CD8-positive, alpha-beta memory T cell (primary cell): Measurements from ENCODE around the gene UIMC1. TPM values are rescaled to one million over a fixed set of nuclear protein-coding genes. Genes with fewer than 3 reads are reported as not detected.

Experiments
- CTCF ChIA-PET: fragments of 350-600 bp; sonication (Branson Sonifier 250); formaldehyde crosslinking; loops from one replicate; lab custom pipeline; 2021; ENCODE audit warnings: antibody characterized with exemption; lab: Charles Lee
- POLR2A ChIA-PET: fragments of 350-600 bp; sonication (Branson Sonifier 250); formaldehyde crosslinking; loops from one replicate; lab custom pipeline; 2021; ENCODE audit warnings: antibody characterized with exemption; lab: Charles Lee
- DNase-seq, 5 donors: peaks; one replicate each; pipeline versions ENCODE4 v3.0.0 to v3.0.0-alpha.2; 2020 to 2022; ENCODE audit warnings: mixed read lengths in 1 of 5
- H3K27ac ChIP-seq: one replicate; pipeline ENCODE4 v1.7.0; 2013; ENCODE audit warnings: low read depth, mild to moderate bottlenecking, low read length, moderate library complexity
- H3K27me3 ChIP-seq: 2 replicates; pipeline ENCODE4 v1.7.0; 2013; ENCODE audit warnings: low read length, mild to moderate bottlenecking; ENCODE audit not compliant: insufficient read depth, poor library complexity, severe bottlenecking
- H3K36me3 ChIP-seq: 2 replicates; pipeline ENCODE4 v1.7.0; 2013; ENCODE audit warnings: mild to moderate bottlenecking, low read length, moderate library complexity; ENCODE audit not compliant: insufficient read depth
- H3K4me1 ChIP-seq: 2 replicates; pipeline ENCODE4 v1.7.0; 2013; ENCODE audit warnings: mild to moderate bottlenecking, low read length, moderate library complexity; ENCODE audit not compliant: insufficient read depth
- H3K4me3 ChIP-seq: 2 replicates; pipeline ENCODE4 v1.7.0; 2013; ENCODE audit warnings: mild to moderate bottlenecking, low read length
- H3K9me3 ChIP-seq: 2 replicates; pipeline ENCODE4 v1.7.0; 2013; ENCODE audit warnings: mild to moderate bottlenecking, low read length
- H3K27ac Mint-ChIP-seq, 8 donors: one replicate each; pipeline ENCODE4 v1.8.0; 2020 to 2021; ENCODE audit warnings: mixed read lengths in 8 of 8, mild to moderate bottlenecking in 6 of 8, inconsistent platforms in 3 of 8, moderate library complexity in 3 of 8
- H3K27me3 Mint-ChIP-seq, 2 donors: one replicate each; pipeline ENCODE4 v1.8.0; 2020 to 2021; ENCODE audit warnings: mixed read lengths in 2 of 2, mild to moderate bottlenecking in 1 of 2, moderate library complexity in 1 of 2
- H3K36me3 Mint-ChIP-seq, 3 donors: one replicate each; pipeline ENCODE4 v1.8.0; 2020 to 2021; ENCODE audit warnings: mixed read lengths in 3 of 3, inconsistent platforms in 1 of 3, mild to moderate bottlenecking in 1 of 3
- H3K4me1 Mint-ChIP-seq, 3 donors: one replicate each; pipeline ENCODE4 v1.8.0; 2020 to 2021; ENCODE audit warnings: mixed read lengths in 3 of 3, inconsistent platforms in 1 of 3, mild to moderate bottlenecking in 1 of 3
- H3K4me3 Mint-ChIP-seq, 7 donors: one replicate each; pipeline ENCODE4 v1.8.0; 2020 to 2021; ENCODE audit warnings: mixed read lengths in 7 of 7, mild to moderate bottlenecking in 6 of 7, moderate library complexity in 4 of 7, inconsistent platforms in 2 of 7
- H3K9me3 Mint-ChIP-seq, 5 donors: one replicate each; pipeline ENCODE4 v1.8.0; 2020 to 2022; ENCODE audit warnings: mixed read lengths in 5 of 5, mild to moderate bottlenecking in 3 of 5, moderate library complexity in 2 of 5, inconsistent platforms in 1 of 5
- polyA plus RNA-seq: library from polyadenylated mRNA; unstranded; fragments of 300-500 nt; fragmentation: Illumina TruSeq; gene quantifications from one replicate; pipeline ENCODE4 v1.2.3, GENCODE V29; 2021
- total RNA-seq, 2 experiments: library from RNA; stranded (reverse); gene quantifications; one replicate each; pipeline ENCODE4 v1.2.3, GENCODE V29; 2021

The UIMC1 gene
- total and polyA plus RNA-seq, 3 experiments from 2014 or later: 24.7 to 44.9 (median 39.2) TPM

- ChIA-PET POLR2A (no interaction called here), CTCF (no interaction called here)
- Mint-ChIP-seq H3K4me3 (no peak overlapping the region), H3K4me1 (peaks cover 12 to 18% (median 12%) of the 10 kb centered on the region in 3 donors), H3K9me3 (no peaks in the 10 kb centered on the region), H3K27me3 (peaks cover 0 to 4% of the 10 kb centered on the region in 2 donors), H3K27ac (peak overlapping the region in 3 of 8 donors; percentile 21 to 47 (median 43)), H3K36me3 (peaks cover 0 to 38% (median 22%) of the 10 kb centered on the region in 3 donors)
- Histone ChIP-seq H3K9me3 (no peaks in the 10 kb centered on the region), H3K27me3 (no peaks in the 10 kb centered on the region), H3K36me3 (peaks cover 29% of the 10 kb centered on the region), H3K4me1 (no peaks in the 10 kb centered on the region), H3K27ac (no peak overlapping the region), H3K4me3 (no peak overlapping the region)
- no peak for DNase-seq
Observed at GRCh38 chr5:176901260-176902101, 105.1 kb downstream of the UIMC1 start.

GRCh38 chr5:176900780-176901204 is 105.8 kb downstream of the UIMC1 start:
- Histone ChIP-seq H3K9me3 (no peaks in the 10 kb centered on the region), H3K36me3 (peaks cover 24% of the 10 kb centered on the region), H3K4me1 (no peaks in the 10 kb centered on the region), H3K27me3 (no peaks in the 10 kb centered on the region), H3K4me3 (no peak overlapping the region), H3K27ac (no peak overlapping the region)
- no peaks in the 10 kb centered on the region for H3K9me3 Mint-ChIP-seq
- ChIA-PET POLR2A (no interaction called here), CTCF (no interaction called here)
- H3K4me3 Mint-ChIP-seq: no peak overlapping the region
- peaks cover 0 to 31% (median 17%) of the 10 kb centered on the region in 3 donors for H3K36me3 Mint-ChIP-seq
- peaks cover 0 to 7% of the 10 kb centered on the region in 2 donors for H3K27me3 Mint-ChIP-seq
- peak overlapping the region in 1 of 8 donors; percentile 32 for H3K27ac Mint-ChIP-seq
- no peak for DNase-seq
- H3K4me1 Mint-ChIP-seq: peaks cover 12 to 18% (median 12%) of the 10 kb centered on the region in 3 donors

GRCh38 chr5:176899946-176900779 is 106.4 kb downstream of the UIMC1 start:
- Mint-ChIP-seq H3K9me3 (no peaks in the 10 kb centered on the region), H3K27me3 (peaks cover 0 to 7% of the 10 kb centered on the region in 2 donors), H3K4me1 (peaks cover 12 to 18% (median 12%) of the 10 kb centered on the region in 3 donors), H3K36me3 (peaks cover 0 to 24% (median 12%) of the 10 kb centered on the region in 3 donors), H3K4me3 (no peak overlapping the region), H3K27ac (peak overlapping the region in 3 of 8 donors; percentile 19 to 41 (median 32))
- CTCF ChIA-PET: no interaction called here
- no peaks in the 10 kb centered on the region for H3K27me3 ChIP-seq
- no peaks in the 10 kb centered on the region for H3K9me3 ChIP-seq
- DNase-seq: no peak
- no peaks in the 10 kb centered on the region for H3K4me1 ChIP-seq
- POLR2A ChIA-PET: no interaction called here
- no peak overlapping the region for H3K4me3 ChIP-seq
- no peak overlapping the region for H3K27ac ChIP-seq
- peaks cover 17% of the 10 kb centered on the region for H3K36me3 ChIP-seq

DNA sequence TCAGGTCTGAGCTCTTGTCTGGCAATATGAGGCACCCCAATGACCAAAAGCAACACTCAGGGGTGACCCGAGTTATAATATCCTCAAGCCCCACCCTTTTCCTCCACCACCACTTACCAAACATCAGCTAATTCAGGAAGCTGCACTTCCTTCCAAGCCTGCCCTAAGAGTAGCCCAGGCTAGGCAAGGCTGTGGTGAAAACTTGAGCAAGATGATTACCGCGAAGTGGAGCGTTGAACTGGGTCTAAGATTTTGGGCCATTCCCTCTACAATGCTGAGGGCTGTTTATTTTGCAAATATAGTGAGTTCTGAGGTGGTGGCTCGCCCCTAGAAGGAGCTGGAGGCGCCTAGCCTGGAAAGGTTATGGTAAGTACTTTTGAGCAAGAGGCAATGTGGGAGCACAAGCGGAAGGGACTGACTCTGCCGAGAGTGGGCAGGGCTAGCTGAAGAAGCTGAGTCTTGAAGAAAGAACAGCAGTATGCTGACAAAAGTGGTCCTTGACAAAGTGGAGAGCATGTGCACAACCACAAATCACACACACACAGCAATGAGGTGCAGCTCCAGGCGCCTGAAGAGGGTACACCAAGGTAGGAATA is 107.2 kb downstream of the UIMC1 start, which contains the start of gene HK3:
HK3 (minus strand) TSS at position 51 of the 596 bp plus-strand sequence. CDS start 3,187 bp downstream, outside the sequence.
- Mint-ChIP-seq H3K4me3 (peak within 1 kb of the TSS in 1 of 7 donors; percentile 1), H3K27me3 (peaks cover under 1 to 7% of the 10 kb centered on the region in 2 donors)
- CTCF ChIA-PET: interaction anchor here (1.3 kb wide), 1 partner anchor 238 kb away, joined by 4 read pairs; no protein-coding TSS in a partner anchor

GRCh38 chr5:176897263-176897662 is 109.3 kb downstream of the UIMC1 start:
- Mint-ChIP-seq H3K9me3 (no peaks in the 10 kb centered on the region), H3K27ac (peak overlapping the region in 1 of 8 donors; percentile 76), H3K36me3 (peaks cover 0 to 1% (median 0%) of the 10 kb centered on the region in 3 donors), H3K4me1 (peaks cover 12 to 18% (median 12%) of the 10 kb centered on the region in 3 donors), H3K4me3 (no peak overlapping the region), H3K27me3 (peaks cover 10 to 13% of the 10 kb centered on the region in 2 donors)
- DNase-seq: no peak
- no peak overlapping the region for H3K27ac ChIP-seq
- no peaks in the 10 kb centered on the region for H3K27me3 ChIP-seq
- ChIA-PET CTCF (no interaction called here), POLR2A (no interaction called here)
- H3K9me3 ChIP-seq: no peaks in the 10 kb centered on the region
- no peaks in the 10 kb centered on the region for H3K4me1 ChIP-seq
- H3K36me3 ChIP-seq: no peaks in the 10 kb centered on the region
- H3K4me3 ChIP-seq: no peak overlapping the region

More for the DNA sequence above, 107.2 kb downstream of the UIMC1 start, which contains the start of gene HK3:
- Histone ChIP-seq H3K36me3 (peaks cover 12% of the 10 kb centered on the region), H3K4me1 (no peaks in the 10 kb centered on the region), H3K27me3 (no peaks in the 10 kb centered on the region), H3K4me3 (no peak within 1 kb of the TSS), H3K27ac (no peak within 1 kb of the TSS), H3K9me3 (no peaks in the 10 kb centered on the region)
- peak within 1 kb of the TSS in 4 of 8 donors; percentile 26 to 54 (median 35) for H3K27ac Mint-ChIP-seq
- DNase-seq: no peak
- no peaks in the 10 kb centered on the region for H3K9me3 Mint-ChIP-seq
- peaks cover 12 to 18% (median 12%) of the 10 kb centered on the region in 3 donors for H3K4me1 Mint-ChIP-seq
- POLR2A ChIA-PET: interaction anchor here (0.5 kb wide), 1 partner anchor 174 kb away, joined by 5 read pairs; no protein-coding TSS in a partner anchor
- H3K36me3 Mint-ChIP-seq: peaks cover 0 to 18% (median 7%) of the 10 kb centered on the region in 3 donors

DNA sequence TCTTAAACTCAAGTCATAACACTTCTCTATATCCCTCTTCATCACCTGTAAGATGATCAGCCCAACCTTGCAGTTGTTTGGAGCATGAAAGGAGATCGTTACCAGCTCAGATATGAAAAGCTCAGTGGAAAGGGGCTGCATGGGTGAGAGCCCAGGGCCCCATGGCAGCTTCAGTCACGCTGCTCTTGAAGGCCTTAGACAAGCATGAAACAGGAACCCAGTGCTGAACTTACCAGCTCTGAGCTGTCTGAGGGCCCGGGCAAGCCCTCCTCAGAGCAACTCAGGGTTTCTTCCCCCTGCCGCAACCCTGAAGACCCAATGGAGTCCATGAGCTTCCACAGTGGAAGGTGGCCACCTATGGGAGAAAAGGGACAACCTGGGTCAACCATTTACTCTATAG is 110.7 kb downstream of the UIMC1 start:
- Histone ChIP-seq H3K27me3 (no peaks in the 10 kb centered on the region), H3K36me3 (no peaks in the 10 kb centered on the region), H3K4me1 (no peaks in the 10 kb centered on the region), H3K27ac (no peak overlapping the region), H3K9me3 (no peaks in the 10 kb centered on the region), H3K4me3 (no peak overlapping the region)
- no peaks in the 10 kb centered on the region for H3K9me3 Mint-ChIP-seq
- no peak for DNase-seq
- CTCF ChIA-PET: no interaction called here
- H3K27ac Mint-ChIP-seq: peak overlapping the region in 1 of 8 donors; percentile 40
- peaks cover 11 to 15% (median 12%) of the 10 kb centered on the region in 3 donors for H3K4me1 Mint-ChIP-seq
- no peaks in the 10 kb centered on the region for H3K36me3 Mint-ChIP-seq
- H3K27me3 Mint-ChIP-seq: peaks cover 11 to 26% of the 10 kb centered on the region in 2 donors
- POLR2A ChIA-PET: no interaction called here
- H3K4me3 Mint-ChIP-seq: no peak overlapping the region

DNA sequence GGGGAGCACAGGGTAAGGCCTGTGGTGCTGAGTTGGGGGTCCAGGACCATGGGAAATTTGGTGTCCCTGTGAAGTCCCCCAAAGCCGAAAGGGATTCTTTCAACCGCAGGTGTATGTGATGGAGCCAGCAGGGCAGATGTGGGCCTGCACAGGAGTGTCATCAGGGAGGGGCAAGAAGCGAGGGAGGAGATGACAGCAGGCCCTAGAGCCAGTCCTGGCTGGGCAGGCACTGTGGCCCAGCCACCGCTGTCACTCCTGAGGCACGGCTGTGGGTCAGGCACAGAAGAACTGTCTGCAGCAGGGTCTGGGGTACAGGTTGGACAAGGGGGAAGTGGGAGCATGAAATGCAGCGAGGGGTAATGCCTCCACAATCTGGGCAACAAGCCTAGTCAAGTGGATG is 112.3 kb downstream of the UIMC1 start:
- POLR2A ChIA-PET: no interaction called here
- H3K27me3 ChIP-seq: no peaks in the 10 kb centered on the region
- H3K27ac ChIP-seq: no peak overlapping the region
- no peak overlapping the region for H3K4me3 ChIP-seq
- Mint-ChIP-seq H3K36me3 (no peaks in the 10 kb centered on the region), H3K9me3 (no peaks in the 10 kb centered on the region), H3K27ac (peak overlapping the region in 1 of 8 donors; percentile 17), H3K4me3 (no peak overlapping the region), H3K27me3 (peaks cover 13 to 32% of the 10 kb centered on the region in 2 donors), H3K4me1 (peaks cover 5 to 8% (median 5%) of the 10 kb centered on the region in 3 donors)
- DNase-seq: no peak
- no peaks in the 10 kb centered on the region for H3K4me1 ChIP-seq
- H3K9me3 ChIP-seq: no peaks in the 10 kb centered on the region
- no peaks in the 10 kb centered on the region for H3K36me3 ChIP-seq
- CTCF ChIA-PET: no interaction called here
